Measurements from ENCODE around the gene GLIS2. TPM values are rescaled to one million over a fixed set of nuclear protein-coding genes. Genes with fewer than 3 reads are reported as not detected.

GLIS2 gene
- total and polyA plus RNA-seq, 3 donors from 2014 or later = 4.8 to 15.0 (median 6.7) TPM

GRCh38 chr16:4385789-4386450 lies 70.1 kb downstream of the GLIS2 start:
- Histone ChIP-seq H3K27ac (peak overlapping the region in 1 of 2 donors; percentile 57), H3K4me3 (no peak overlapping the region), H3K36me3 (ENCODE audit: low read depth, missing control alignments) (no peaks in the 10 kb centered on the region), H3K9me3 (no peaks in the 10 kb centered on the region), H3K27me3 (no peaks in the 10 kb centered on the region), H3K4me1 (peaks cover 35% of the 10 kb centered on the region)
- TF ChIP-seq CTCF (IDR thresholded peaks at IDR 0.05) (no peak), POLR2A (IDR thresholded peaks at IDR 0.05) (no peak)
- intact Hi-C loops (cut with DNase I; ENCODE audit: low total_unique reads) = no loop called here
- WGBS, 2 donors = 61 to 66% methylated on average over 11 of the region's 11 CpGs
- no peak for DNase-seq

GRCh38 chr16:4386451-4386805 lies 70.6 kb downstream of the GLIS2 start:
- TF ChIP-seq CTCF (IDR thresholded peaks at IDR 0.05) (no peak), POLR2A (IDR thresholded peaks at IDR 0.05) (no peak)
- intact Hi-C loops (cut with DNase I; ENCODE audit: low total_unique reads) = no loop called here
- Histone ChIP-seq H3K4me3 (no peak overlapping the region), H3K27ac (peak overlapping the region; percentile 1 to 57), H3K4me1 (peaks cover 35% of the 10 kb centered on the region), H3K27me3 (no peaks in the 10 kb centered on the region), H3K9me3 (no peaks in the 10 kb centered on the region), H3K36me3 (ENCODE audit: low read depth, missing control alignments) (no peaks in the 10 kb centered on the region)
- no peak for DNase-seq
- 71 to 75% methylated on average over 7 to 8 of the region's 8 CpGs for WGBS, 2 donors

DNA sequence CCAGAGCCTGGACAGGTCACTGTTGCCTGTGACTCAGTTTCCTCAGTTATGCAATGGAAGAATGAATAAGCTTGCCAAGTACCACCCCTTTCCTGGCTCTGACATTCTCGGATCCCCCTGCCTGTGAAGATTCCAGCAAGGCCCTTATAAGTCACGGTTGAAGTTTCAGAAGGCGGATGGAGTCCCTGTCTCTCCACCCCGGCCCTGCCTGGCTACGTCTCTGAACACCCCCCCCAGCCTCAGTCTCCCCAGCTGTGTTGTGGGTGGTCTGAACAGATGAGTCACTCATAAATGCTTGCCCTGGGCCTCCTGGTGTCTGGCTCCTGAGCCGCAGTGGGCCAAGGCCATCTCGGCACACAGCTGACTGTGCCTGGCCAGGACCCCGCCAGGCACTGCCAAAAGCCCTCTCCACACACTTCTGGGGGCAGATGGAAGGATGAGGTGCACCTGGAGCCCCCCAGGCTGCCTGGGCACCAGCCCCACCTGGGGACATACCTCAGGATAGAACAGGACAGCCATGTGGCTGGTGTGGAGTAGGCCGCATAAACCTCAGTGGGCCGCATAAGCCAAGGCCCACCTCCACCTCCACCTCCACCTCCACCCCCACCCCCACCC lies 71.2 kb downstream of the GLIS2 start:
- DNase-seq = no peak
- H3K4me1 ChIP-seq = peaks cover 35% of the 10 kb centered on the region
- 54 to 76% methylated on average over 5 to 10 of the region's 10 CpGs for WGBS, 2 donors
- intact Hi-C loops (cut with DNase I; ENCODE audit: low total_unique reads) = no loop called here
- TF ChIP-seq CTCF (IDR thresholded peaks at IDR 0.05) (no peak), POLR2A (IDR thresholded peaks at IDR 0.05) (no peak)
- H3K9me3 ChIP-seq = no peaks in the 10 kb centered on the region
- H3K27me3 ChIP-seq = no peaks in the 10 kb centered on the region
- no peaks in the 10 kb centered on the region for H3K36me3 ChIP-seq (ENCODE audit: low read depth, missing control alignments)
- no peak overlapping the region for H3K4me3 ChIP-seq
- H3K27ac ChIP-seq = peak overlapping the region; percentile 1 to 57

DNA sequence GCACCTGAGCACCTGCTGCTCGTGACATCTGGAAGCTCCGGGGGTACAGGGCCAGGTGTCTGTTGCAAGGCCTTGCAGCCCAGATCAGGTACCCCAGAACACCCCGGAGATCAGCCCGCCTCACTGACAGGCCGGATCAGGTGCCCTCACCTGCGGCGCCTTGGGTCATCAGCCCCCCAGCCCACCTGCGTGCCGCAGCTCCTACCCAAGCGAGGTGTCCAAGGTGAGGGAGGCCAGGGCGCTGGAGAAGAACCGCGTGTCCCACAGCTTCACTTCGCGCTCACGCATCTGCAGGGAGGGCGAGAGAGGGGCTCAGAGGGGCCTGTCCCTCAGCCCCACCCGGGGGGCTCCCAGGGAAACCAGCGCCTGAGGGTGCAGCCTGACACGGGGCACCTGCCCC lies 71.9 kb downstream of the GLIS2 start:
- Histone ChIP-seq H3K27ac (peak overlapping the region in 1 of 2 donors; percentile 20), H3K36me3 (ENCODE audit: low read depth, missing control alignments) (no peaks in the 10 kb centered on the region), H3K4me3 (no peak overlapping the region), H3K27me3 (no peaks in the 10 kb centered on the region), H3K9me3 (no peaks in the 10 kb centered on the region), H3K4me1 (peaks cover 41% of the 10 kb centered on the region)
- no peak for DNase-seq
- intact Hi-C loops (cut with DNase I; ENCODE audit: low total_unique reads) = no loop called here
- WGBS, 2 donors = 86 to 90% methylated on average over 11 to 17 of the region's 20 CpGs
- TF ChIP-seq CTCF (IDR thresholded peaks at IDR 0.05) (no peak), POLR2A (IDR thresholded peaks at IDR 0.05) (no peak)

Data from testis (tissue), 3 donors.